Activated T-cell treated with anti-CD3 and anti-CD28 coated beads, Interleukin-2, amount 50 U/mL, for 1 hour (primary cell): ENCODE data around the gene ZNF609.

Experiments
- DNase-seq: peaks from one replicate; pipeline ENCODE4 v3.0.0-alpha.2; 2020

The ZNF609 gene

GRCh38 chr15:64503640-64504039 lies 43.3 kb downstream of the ZNF609 start:
- DNase-seq, result no peak

GRCh38 chr15:64507293-64507802 lies 47.0 kb downstream of the ZNF609 start:
- DNase-seq, result peak; percentile 39

GRCh38 chr15:64507845-64508244 lies 47.5 kb downstream of the ZNF609 start:
- no peak for DNase-seq

GRCh38 chr15:64513823-64514222 lies 53.4 kb downstream of the ZNF609 start:
- no peak for DNase-seq

- no peak for DNase-seq
These were observed 54.8 kb downstream of the ZNF609 start for GRCh38 chr15:64515196-64515595.

- no peak for DNase-seq
These were observed 55.4 kb downstream of the ZNF609 start for GRCh38 chr15:64515825-64516224.

- DNase-seq, result no peak
These were observed 59.5 kb downstream of the ZNF609 start for GRCh38 chr15:64519897-64520296.

- no peak for DNase-seq
These were observed 60.8 kb downstream of the ZNF609 start for GRCh38 chr15:64521201-64521600.

GRCh38 chr15:64521726-64522164 lies 61.4 kb downstream of the ZNF609 start:
- DNase-seq, result no peak

GRCh38 chr15:64522226-64522823 lies 61.9 kb downstream of the ZNF609 start:
- DNase-seq, result no peak

GRCh38 chr15:64523240-64523639 lies 62.9 kb downstream of the ZNF609 start:
- DNase-seq, result no peak

- no peak for DNase-seq
These were observed 64.4 kb downstream of the ZNF609 start for GRCh38 chr15:64524778-64525177.

- DNase-seq, result no peak
These were observed 65.6 kb downstream of the ZNF609 start for GRCh38 chr15:64525828-64526530.

GRCh38 chr15:64527263-64527984 lies 67.0 kb downstream of the ZNF609 start:
- DNase-seq, result no peak

GRCh38 chr15:64528871-64529270 lies 68.5 kb downstream of the ZNF609 start:
- no peak for DNase-seq

GRCh38 chr15:64530472-64530871 lies 70.1 kb downstream of the ZNF609 start:
- DNase-seq, result no peak

GRCh38 chr15:64530918-64531317 lies 70.5 kb downstream of the ZNF609 start:
- DNase-seq, result no peak

GRCh38 chr15:64532521-64533315 lies 72.3 kb downstream of the ZNF609 start:
- DNase-seq, result no peak

- DNase-seq, result no peak
These were observed 75.3 kb downstream of the ZNF609 start for GRCh38 chr15:64535460-64536243.

- DNase-seq, result no peak
These were observed 76.0 kb downstream of the ZNF609 start for GRCh38 chr15:64536244-64536836.

GRCh38 chr15:64542091-64542490 lies 81.7 kb downstream of the ZNF609 start:
- no peak for DNase-seq

GRCh38 chr15:64544450-64544849 lies 84.1 kb downstream of the ZNF609 start:
- no peak for DNase-seq
